MV-4-11 (cell line): ENCODE results near the gene TMSB4X.
"Not testable (repeated sequence)": the region's sequence is repeated elsewhere in the genome, so short reads cannot be mapped to it uniquely, and the experiment has no call there.

ENCODE experiments used
- DNase-seq: peaks from one replicate; lab custom pipeline; 2025; lab: John Stamatoyannopoulos, UW

TMSB4X gene

GRCh38 chrX:12974796-12975669, at the start of gene TMSB4X:
TMSB4X (plus strand) TSS chrX:12975110.
- peak; percentile 77 for DNase-seq

- DNase-seq: peak; percentile 45
Observed at GRCh38 chrX:12929701-12930100, 45.2 kb upstream of the TMSB4X start.

- no peak for DNase-seq
Observed at GRCh38 chrX:12930150-12930549, 44.8 kb upstream of the TMSB4X start.

- DNase-seq: no peak
Observed at GRCh38 chrX:12932244-12932643, 42.7 kb upstream of the TMSB4X start.

GRCh38 chrX:12934850-12935249, 40.1 kb upstream of the TMSB4X start:
- no peak for DNase-seq

- no peak for DNase-seq
Observed at GRCh38 chrX:12936947-12937346, 38.0 kb upstream of the TMSB4X start.

GRCh38 chrX:12940471-12940870, 34.4 kb upstream of the TMSB4X start:
- not testable (repeated sequence) for DNase-seq

GRCh38 chrX:12943592-12943991, 31.3 kb upstream of the TMSB4X start:
- not testable (repeated sequence) for DNase-seq

- DNase-seq: not testable (repeated sequence)
Observed at GRCh38 chrX:12944452-12944851, 30.5 kb upstream of the TMSB4X start.

GRCh38 chrX:12945494-12945893, 29.4 kb upstream of the TMSB4X start:
- DNase-seq: no peak

GRCh38 chrX:12946406-12946805, 28.5 kb upstream of the TMSB4X start:
- no peak for DNase-seq

- DNase-seq: peak; percentile 69
Observed at GRCh38 chrX:12946838-12947544, 27.9 kb upstream of the TMSB4X start.

GRCh38 chrX:12947545-12948235, 27.2 kb upstream of the TMSB4X start:
- DNase-seq: no peak

GRCh38 chrX:12948495-12948894, 26.4 kb upstream of the TMSB4X start:
- no peak for DNase-seq

GRCh38 chrX:12949205-12949926, 25.5 kb upstream of the TMSB4X start:
- DNase-seq: no peak

GRCh38 chrX:12949927-12950656, 24.8 kb upstream of the TMSB4X start:
- DNase-seq: peak; percentile 93

- peak; percentile 72 for DNase-seq
Observed at GRCh38 chrX:12950851-12951594, 23.9 kb upstream of the TMSB4X start.

GRCh38 chrX:12951595-12951975, 23.3 kb upstream of the TMSB4X start:
- no peak for DNase-seq

- no peak for DNase-seq
Observed at GRCh38 chrX:12953420-12953819, 21.5 kb upstream of the TMSB4X start.

- DNase-seq: no peak
Observed at GRCh38 chrX:12954376-12954775, 20.5 kb upstream of the TMSB4X start.

- peak; percentile 38 for DNase-seq
Observed at GRCh38 chrX:12954981-12955380, 19.9 kb upstream of the TMSB4X start.
